ENCODE measurements around the gene CCDC169.
"Not testable (repeated sequence)": the region's sequence is repeated elsewhere in the genome, so short reads cannot be mapped to it uniquely, and the experiment has no call there.

CCDC169 gene

DNA sequence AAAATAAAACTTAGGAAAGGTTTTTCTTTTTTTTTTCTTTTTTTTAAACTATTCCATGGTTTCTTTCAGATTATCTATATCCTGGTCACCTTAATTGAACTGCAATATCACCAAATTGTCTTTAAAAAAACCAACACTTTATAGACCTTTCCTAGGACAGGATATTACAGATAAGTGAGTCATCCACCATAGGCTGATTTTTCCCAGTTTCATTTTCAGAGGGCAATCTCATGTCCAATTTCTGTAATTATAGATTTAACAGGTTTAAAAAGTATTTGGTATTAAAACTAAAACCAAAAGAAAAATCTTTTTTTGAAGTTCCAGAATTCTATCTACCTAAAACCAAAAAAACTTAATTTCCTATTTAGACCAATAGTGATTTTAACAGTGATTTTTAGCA, 35.4 kb upstream of the CCDC169 start:
- H3K4me1 ChIP-seq (ENCODE audit: control insufficient read depth, insufficient read depth, low read length): peaks cover 13% of the 10 kb centered on the region
- CTCF ChIA-PET: no interaction called here
- no peaks in the 10 kb centered on the region for H3K9me3 ChIP-seq (ENCODE audit: control insufficient read depth, insufficient read depth, low read depth, low read length)
- H3K27ac ChIP-seq (ENCODE audit: extremely low read depth, low read depth, low read length): no peak overlapping the region
- POLR2A ChIA-PET: no interaction called here
- TF ChIP-seq, protein P1, sequence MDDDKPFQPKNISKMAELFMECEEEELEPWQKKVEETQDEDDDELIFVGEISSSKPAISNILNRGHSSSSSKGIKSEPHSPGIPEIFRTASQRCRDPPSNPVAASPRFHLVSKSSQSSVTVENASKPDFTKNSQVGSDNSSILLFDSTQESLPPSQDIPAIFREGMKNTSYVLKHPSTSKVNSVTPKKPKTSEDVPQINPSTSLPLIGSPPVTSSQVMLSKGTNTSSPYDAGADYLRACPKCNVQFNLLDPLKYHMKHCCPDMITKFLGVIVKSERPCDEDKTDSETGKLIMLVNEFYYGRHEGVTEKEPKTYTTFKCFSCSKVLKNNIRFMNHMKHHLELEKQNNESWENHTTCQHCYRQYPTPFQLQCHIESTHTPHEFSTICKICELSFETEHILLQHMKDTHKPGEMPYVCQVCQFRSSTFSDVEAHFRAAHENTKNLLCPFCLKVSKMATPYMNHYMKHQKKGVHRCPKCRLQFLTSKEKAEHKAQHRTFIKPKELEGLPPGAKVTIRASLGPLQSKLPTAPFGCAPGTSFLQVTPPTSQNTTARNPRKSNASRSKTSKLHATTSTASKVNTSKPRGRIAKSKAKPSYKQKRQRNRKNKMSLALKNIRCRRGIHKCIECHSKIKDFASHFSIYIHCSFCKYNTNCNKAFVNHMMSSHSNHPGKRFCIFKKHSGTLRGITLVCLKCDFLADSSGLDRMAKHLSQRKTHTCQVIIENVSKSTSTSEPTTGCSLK (tag by site-specific recombination; IDR thresholded peaks at IDR 0.05): no peak
- TF ChIP-seq, protein P2, sequence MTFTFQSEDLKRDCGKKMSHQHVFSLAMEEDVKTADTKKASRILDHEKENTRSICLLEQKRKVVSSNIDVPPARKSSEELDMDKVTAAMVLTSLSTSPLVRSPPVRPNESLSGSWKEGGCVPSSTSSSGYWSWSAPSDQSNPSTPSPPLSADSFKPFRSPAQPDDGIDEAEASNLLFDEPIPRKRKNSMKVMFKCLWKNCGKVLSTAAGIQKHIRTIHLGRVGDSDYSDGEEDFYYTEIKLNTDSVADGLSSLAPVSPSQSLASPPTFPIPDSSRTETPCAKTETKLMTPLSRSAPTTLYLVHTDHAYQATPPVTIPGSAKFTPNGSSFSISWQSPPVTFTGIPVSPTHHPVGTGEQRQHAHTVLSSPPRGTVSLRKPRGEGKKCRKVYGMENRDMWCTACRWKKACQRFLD (tag by site-specific recombination; IDR thresholded peaks at IDR 0.05): no peak
- TF ChIP-seq, protein P3, sequence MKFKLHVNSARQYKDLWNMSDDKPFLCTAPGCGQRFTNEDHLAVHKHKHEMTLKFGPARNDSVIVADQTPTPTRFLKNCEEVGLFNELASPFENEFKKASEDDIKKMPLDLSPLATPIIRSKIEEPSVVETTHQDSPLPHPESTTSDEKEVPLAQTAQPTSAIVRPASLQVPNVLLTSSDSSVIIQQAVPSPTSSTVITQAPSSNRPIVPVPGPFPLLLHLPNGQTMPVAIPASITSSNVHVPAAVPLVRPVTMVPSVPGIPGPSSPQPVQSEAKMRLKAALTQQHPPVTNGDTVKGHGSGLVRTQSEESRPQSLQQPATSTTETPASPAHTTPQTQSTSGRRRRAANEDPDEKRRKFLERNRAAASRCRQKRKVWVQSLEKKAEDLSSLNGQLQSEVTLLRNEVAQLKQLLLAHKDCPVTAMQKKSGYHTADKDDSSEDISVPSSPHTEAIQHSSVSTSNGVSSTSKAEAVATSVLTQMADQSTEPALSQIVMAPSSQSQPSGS (tag by site-specific recombination; IDR thresholded peaks at IDR 0.05; ENCODE audit: low read depth): no peak
- no peak for TF ChIP-seq MEIS1 (CRISPR knock-in tag; IDR thresholded peaks at IDR 0.05; ENCODE audit: borderline replicate concordance)
- no peak for TF ChIP-seq ZNF629 (tag by site-specific recombination; IDR thresholded peaks at IDR 0.05)
- no peak for TF ChIP-seq HOXD13 (CRISPR knock-in tag; IDR thresholded peaks at IDR 0.05; ENCODE audit: borderline replicate concordance)
- TF ChIP-seq TCF7L2 (IDR thresholded peaks at IDR 0.05; ENCODE audit: borderline replicate concordance, low read depth, low read length): no peak
- TF ChIP-seq, protein P4, sequence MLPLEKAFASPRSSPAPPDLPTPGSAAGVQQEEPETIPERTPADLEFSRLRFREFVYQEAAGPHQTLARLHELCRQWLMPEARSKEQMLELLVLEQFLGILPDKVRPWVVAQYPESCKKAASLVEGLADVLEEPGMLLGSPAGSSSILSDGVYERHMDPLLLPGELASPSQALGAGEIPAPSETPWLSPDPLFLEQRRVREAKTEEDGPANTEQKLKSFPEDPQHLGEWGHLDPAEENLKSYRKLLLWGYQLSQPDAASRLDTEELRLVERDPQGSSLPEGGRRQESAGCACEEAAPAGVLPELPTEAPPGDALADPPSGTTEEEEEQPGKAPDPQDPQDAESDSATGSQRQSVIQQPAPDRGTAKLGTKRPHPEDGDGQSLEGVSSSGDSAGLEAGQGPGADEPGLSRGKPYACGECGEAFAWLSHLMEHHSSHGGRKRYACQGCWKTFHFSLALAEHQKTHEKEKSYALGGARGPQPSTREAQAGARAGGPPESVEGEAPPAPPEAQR (tag by site-specific recombination; IDR thresholded peaks at IDR 0.05): no peak
- no peak for TF ChIP-seq KLF7 (tag by site-specific recombination; IDR thresholded peaks at IDR 0.05; ENCODE audit: borderline replicate concordance)
- TF ChIP-seq ZNF366 (tag by site-specific recombination; conservative IDR thresholded peaks at IDR 0.05): no peak
- TF ChIP-seq YY2 (tag by site-specific recombination; IDR thresholded peaks at IDR 0.05): no peak
- peaks cover 11 to 30% of the 10 kb centered on the region in 2 experiments for H3K36me3 ChIP-seq (ENCODE audit: control insufficient read depth in 2 of 2, insufficient read depth in 1 of 2, low read length in 2 of 2)
- no peak overlapping the region for H3K4me3 ChIP-seq (ENCODE audit: low read depth, low read length)

DNA sequence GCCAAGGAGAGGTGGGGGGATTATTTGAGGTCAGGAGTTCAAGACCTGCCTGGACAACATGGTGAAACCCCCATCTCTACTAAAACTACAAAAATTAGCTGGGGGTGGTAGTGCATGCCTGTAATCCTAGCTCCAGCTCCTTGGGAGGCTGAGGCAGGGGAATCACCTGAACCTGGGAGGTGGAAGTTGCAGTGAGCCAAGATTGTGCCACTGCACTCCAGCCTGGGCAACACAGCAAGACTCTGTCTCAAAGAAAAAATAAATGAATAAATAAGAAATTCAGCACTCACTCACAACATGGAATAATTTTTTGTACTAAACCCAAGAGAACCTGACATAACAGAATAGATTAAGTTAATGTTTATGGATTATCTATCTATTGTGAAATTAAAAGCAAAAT, 34.6 kb upstream of the CCDC169 start:
- CTCF ChIA-PET; POLR2A ChIA-PET; H3K9me3 ChIP-seq (ENCODE audit: control insufficient read depth, insufficient read depth, low read depth, low read length); H3K27ac ChIP-seq (ENCODE audit: extremely low read depth, low read depth, low read length); H3K4me3 ChIP-seq (ENCODE audit: low read depth, low read length): not testable (repeated sequence)
- Histone ChIP-seq H3K36me3 (ENCODE audit: control insufficient read depth in 2 of 2, insufficient read depth in 1 of 2, low read length in 2 of 2) (peaks cover 16 to 35% of the 10 kb centered on the region in 2 experiments), H3K4me1 (ENCODE audit: control insufficient read depth, insufficient read depth, low read length) (peaks cover 13% of the 10 kb centered on the region)
- peak; percentile 40 for TF ChIP-seq GLIS1 (tag by site-specific recombination; IDR thresholded peaks at IDR 0.05)
- TF ChIP-seq ZNF121 (tag by site-specific recombination; IDR thresholded peaks at IDR 0.05): peak; percentile 52; the same call in 1 of the 2 replicates

DNA sequence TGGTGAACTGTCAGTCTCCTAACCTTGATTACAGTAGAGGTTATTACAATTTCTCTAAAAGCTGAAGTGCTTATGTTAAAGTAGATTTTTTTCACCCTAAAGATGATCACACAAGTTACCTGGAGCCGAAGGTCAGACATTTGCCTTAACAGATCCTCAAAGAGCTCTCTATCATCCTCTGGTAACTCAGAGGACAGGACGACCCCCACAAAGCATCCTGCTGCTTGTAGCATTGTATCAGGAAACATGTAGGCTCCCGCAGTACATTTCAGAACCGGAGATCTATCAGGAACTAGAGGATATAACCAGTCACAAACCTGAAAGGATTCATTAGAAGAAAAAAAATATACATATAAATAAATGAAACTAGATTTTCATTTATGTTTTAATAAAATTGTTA, 33.7 kb upstream of the CCDC169 start:
- H3K4me3 ChIP-seq (ENCODE audit: low read depth, low read length): no peak overlapping the region
- ChIA-PET POLR2A (interaction anchor here (0.7 kb wide), 1 partner anchor 14 kb away, joined by 3 read pairs; no protein-coding TSS in a partner anchor), CTCF (interaction anchor here (0.7 to 1.4 kb wide), 3 partner anchors 8 to 23 kb away, joined by 3 to 4 read pairs (median 3); no protein-coding TSS in a partner anchor)
- TF ChIP-seq MYNN (tag by site-specific recombination; IDR thresholded peaks at IDR 0.05; ENCODE audit: borderline replicate concordance) (no peak), ZNF843 (tag by site-specific recombination; IDR thresholded peaks at IDR 0.05) (no peak)
- H3K4me1 ChIP-seq (ENCODE audit: control insufficient read depth, insufficient read depth, low read length): peaks cover 10% of the 10 kb centered on the region
- no peaks in the 10 kb centered on the region for H3K9me3 ChIP-seq (ENCODE audit: control insufficient read depth, insufficient read depth, low read depth, low read length)
- H3K27ac ChIP-seq (ENCODE audit: extremely low read depth, low read depth, low read length): no peak overlapping the region
- H3K36me3 ChIP-seq (ENCODE audit: control insufficient read depth in 2 of 2, insufficient read depth in 1 of 2, low read length in 2 of 2): peaks cover 20 to 43% of the 10 kb centered on the region in 2 experiments
